Measurements from ENCODE around the gene ZMIZ1. TPM values are rescaled to one million over a fixed set of nuclear protein-coding genes. Genes with fewer than 3 reads are reported as not detected.

The ZMIZ1 gene
- total RNA-seq, 1 experiment from 2014 or later = 23.5 TPM

DNA sequence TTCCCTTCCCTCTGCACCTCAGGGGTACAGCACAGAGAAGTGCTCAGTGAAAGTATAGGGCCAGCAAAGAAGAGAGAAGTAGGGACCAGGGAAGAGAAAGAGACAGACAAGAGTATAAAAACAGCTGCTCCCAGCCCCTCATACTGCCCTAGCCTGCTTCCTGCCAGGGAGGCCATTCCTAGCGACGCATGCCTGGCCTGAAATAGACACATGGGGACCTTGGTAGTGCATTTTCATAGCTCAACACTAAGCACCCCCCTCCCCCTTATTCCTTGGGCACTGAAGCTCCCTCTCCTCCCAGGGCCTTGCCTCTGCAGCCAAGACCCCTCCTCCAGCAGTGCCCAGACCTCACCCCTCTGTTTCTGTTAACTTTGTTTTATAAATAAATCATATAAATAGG is 64.7 kb downstream of the ZMIZ1 start:
- no peak overlapping the region for H3K27ac Mint-ChIP-seq (ENCODE audit: unreplicated experiment)
- H3K9me3 Mint-ChIP-seq (ENCODE audit: low read depth, unreplicated experiment) = no peaks in the 10 kb centered on the region
- peaks cover 25% of the 10 kb centered on the region for H3K4me1 Mint-ChIP-seq (ENCODE audit: low read depth, unreplicated experiment)
- no peak for DNase-seq
- BruUV-seq (replicated peaks) = no TSS peak
- intact Hi-C loops (cut with micrococcal nuclease; ENCODE audit: unreplicated experiment) = no loop called here
- no peaks in the 10 kb centered on the region for H3K36me3 Mint-ChIP-seq (ENCODE audit: insufficient read depth, unreplicated experiment)
- TF ChIP-seq, protein P1, sequence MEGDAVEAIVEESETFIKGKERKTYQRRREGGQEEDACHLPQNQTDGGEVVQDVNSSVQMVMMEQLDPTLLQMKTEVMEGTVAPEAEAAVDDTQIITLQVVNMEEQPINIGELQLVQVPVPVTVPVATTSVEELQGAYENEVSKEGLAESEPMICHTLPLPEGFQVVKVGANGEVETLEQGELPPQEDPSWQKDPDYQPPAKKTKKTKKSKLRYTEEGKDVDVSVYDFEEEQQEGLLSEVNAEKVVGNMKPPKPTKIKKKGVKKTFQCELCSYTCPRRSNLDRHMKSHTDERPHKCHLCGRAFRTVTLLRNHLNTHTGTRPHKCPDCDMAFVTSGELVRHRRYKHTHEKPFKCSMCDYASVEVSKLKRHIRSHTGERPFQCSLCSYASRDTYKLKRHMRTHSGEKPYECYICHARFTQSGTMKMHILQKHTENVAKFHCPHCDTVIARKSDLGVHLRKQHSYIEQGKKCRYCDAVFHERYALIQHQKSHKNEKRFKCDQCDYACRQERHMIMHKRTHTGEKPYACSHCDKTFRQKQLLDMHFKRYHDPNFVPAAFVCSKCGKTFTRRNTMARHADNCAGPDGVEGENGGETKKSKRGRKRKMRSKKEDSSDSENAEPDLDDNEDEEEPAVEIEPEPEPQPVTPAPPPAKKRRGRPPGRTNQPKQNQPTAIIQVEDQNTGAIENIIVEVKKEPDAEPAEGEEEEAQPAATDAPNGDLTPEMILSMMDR (IDR thresholded peaks at IDR 0.05; ENCODE audit: unreplicated experiment) = no peak
- H3K4me3 Mint-ChIP-seq (ENCODE audit: low read depth, unreplicated experiment) = no peak overlapping the region
- no peaks in the 10 kb centered on the region for H3K27me3 Mint-ChIP-seq (ENCODE audit: unreplicated experiment)
- CTCF ChIA-PET = interaction anchor here (0.5 to 1.8 kb wide), 2 partner anchors 14 to 55 kb away, joined by 3 to 5 read pairs; no protein-coding TSS in a partner anchor

DNA sequence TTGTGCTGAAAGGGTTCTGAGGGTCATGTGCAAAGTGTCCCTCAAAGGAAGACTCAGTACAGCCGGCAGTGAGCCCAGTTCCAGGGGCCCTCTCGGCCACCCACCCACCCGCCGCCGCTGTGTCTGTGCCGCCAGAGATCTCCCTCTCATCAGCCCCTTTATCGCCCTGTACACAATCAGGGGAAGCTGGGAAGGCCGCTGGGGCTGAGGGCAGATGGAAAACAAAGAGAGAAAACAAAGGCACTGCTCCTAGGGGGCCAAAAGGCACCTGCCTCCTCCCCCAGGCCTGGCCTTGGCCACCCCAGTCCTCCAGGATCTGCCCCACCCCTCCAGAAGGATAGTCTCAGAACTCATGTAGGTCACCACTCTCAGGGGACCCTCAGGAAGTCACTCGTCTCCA is 67.0 kb downstream of the ZMIZ1 start:
- Mint-ChIP-seq H3K27ac (ENCODE audit: unreplicated experiment) (no peak overlapping the region), H3K27me3 (ENCODE audit: unreplicated experiment) (no peaks in the 10 kb centered on the region), H3K9me3 (ENCODE audit: low read depth, unreplicated experiment) (no peaks in the 10 kb centered on the region), H3K4me1 (ENCODE audit: low read depth, unreplicated experiment) (peaks cover 8% of the 10 kb centered on the region), H3K4me3 (ENCODE audit: low read depth, unreplicated experiment) (no peak overlapping the region), H3K36me3 (ENCODE audit: insufficient read depth, unreplicated experiment) (peaks cover 2% of the 10 kb centered on the region)
- CTCF ChIA-PET = no interaction called here
- intact Hi-C loops (cut with micrococcal nuclease; ENCODE audit: unreplicated experiment) = no loop called here
- TF ChIP-seq, protein P1 (IDR thresholded peaks at IDR 0.05; ENCODE audit: unreplicated experiment) = no peak
- DNase-seq = no peak
- no TSS peak for BruUV-seq (replicated peaks)

DNA sequence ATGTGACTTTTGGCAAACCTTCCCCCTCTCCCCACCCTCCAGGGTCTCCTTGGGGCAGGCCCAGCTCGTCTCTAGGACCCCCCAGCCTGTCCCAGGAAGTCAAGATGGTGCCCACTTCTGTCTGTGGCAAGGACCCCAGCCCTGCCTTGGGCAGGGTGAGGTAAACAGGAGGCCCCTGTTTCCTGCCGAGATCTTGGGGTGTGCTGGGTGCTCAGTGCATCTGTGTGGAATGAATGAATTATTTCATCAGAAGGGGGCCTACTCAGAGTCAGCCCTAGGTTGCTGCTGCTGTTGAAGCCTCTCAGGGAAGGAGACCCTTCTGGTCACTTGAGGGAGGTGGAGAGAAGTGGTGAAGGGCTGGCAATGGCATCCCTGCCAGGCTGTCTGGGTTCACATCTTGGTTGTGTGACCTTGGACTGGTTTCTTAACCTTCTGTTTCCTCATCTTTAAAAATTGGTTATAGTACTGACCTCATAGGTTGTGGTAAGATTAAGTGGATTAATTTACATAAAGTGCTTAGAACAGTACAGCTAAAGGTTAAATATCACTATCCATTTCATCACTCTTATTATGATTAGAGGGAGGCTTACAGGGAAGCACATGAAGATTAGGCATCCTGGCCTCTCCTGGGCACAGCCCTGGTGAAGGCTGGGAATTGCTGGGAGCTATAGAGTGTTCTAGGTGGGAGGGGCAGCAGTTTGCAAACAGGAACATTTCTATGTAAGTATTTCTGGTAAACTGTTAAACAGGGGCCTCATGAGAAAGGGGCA is 67.7 kb downstream of the ZMIZ1 start:
- H3K27ac Mint-ChIP-seq (ENCODE audit: unreplicated experiment) = no peak overlapping the region
- CTCF ChIA-PET = interaction anchor here (0.6 kb wide), 1 partner anchor 165 kb away, joined by 4 read pairs; no protein-coding TSS in a partner anchor
- H3K9me3 Mint-ChIP-seq (ENCODE audit: low read depth, unreplicated experiment) = no peaks in the 10 kb centered on the region
- TF ChIP-seq, protein P1 (IDR thresholded peaks at IDR 0.05; ENCODE audit: unreplicated experiment) = no peak
- no peak overlapping the region for H3K4me3 Mint-ChIP-seq (ENCODE audit: low read depth, unreplicated experiment)
- H3K27me3 Mint-ChIP-seq (ENCODE audit: unreplicated experiment) = no peaks in the 10 kb centered on the region
- intact Hi-C loops (cut with micrococcal nuclease; ENCODE audit: unreplicated experiment) = no loop called here
- peaks cover 8% of the 10 kb centered on the region for H3K4me1 Mint-ChIP-seq (ENCODE audit: low read depth, unreplicated experiment)
- H3K36me3 Mint-ChIP-seq (ENCODE audit: insufficient read depth, unreplicated experiment) = peaks cover 6% of the 10 kb centered on the region
- DNase-seq = no peak
- BruUV-seq (replicated peaks) = no TSS peak

DNA sequence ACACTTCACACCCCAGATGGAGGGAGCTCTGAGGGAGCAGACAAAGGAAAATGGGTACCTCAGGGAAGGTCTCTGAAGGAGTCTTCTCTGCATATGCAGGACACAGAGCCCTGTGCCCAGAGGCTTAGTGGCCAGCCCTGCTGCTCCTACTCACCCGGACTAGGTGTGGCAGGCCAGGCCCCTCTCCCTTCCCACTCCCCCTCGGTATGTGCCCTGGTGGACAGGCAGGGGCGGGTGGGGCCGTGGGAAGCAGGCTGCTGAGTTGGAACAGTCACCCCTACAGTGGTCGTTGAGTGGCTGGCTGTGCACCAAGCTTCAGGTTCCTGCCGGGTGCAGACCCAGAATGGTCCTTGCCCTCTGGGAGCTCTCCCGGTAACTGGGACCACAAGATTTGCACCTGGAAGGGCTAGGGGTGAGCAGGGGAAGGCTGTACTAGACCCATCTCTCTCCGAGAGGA is 68.6 kb downstream of the ZMIZ1 start:
- Mint-ChIP-seq H3K27ac (ENCODE audit: unreplicated experiment) (no peak overlapping the region), H3K4me1 (ENCODE audit: low read depth, unreplicated experiment) (peaks cover 8% of the 10 kb centered on the region), H3K9me3 (ENCODE audit: low read depth, unreplicated experiment) (no peaks in the 10 kb centered on the region), H3K36me3 (ENCODE audit: insufficient read depth, unreplicated experiment) (peaks cover 6% of the 10 kb centered on the region), H3K4me3 (ENCODE audit: low read depth, unreplicated experiment) (no peak overlapping the region), H3K27me3 (ENCODE audit: unreplicated experiment) (no peaks in the 10 kb centered on the region)
- no peak for DNase-seq
- intact Hi-C loops (cut with micrococcal nuclease; ENCODE audit: unreplicated experiment) = no loop called here
- no TSS peak for BruUV-seq (replicated peaks)
- CTCF ChIA-PET = interaction anchor here (0.6 kb wide), 1 partner anchor 897 kb away, joined by 6 read pairs; no protein-coding TSS in a partner anchor
- TF ChIP-seq, protein P1 (IDR thresholded peaks at IDR 0.05; ENCODE audit: unreplicated experiment) = no peak

Data from Calu3 (cell line).